Glutamatergic neuron (in vitro differentiated cells): ENCODE data around the gene RNPS1. TPM values are rescaled to one million over a fixed set of nuclear protein-coding genes. Genes with fewer than 3 reads are reported as not detected.
A peak's percentile ranks its signal among the peaks of the same experiment; 100 is the strongest.

Source experiments
- DNase-seq: peaks from one replicate; pipeline ENCODE4 v3.0.0; 2022
- H3K27ac Mint-ChIP-seq: one replicate; pipeline ENCODE4 v1.8.0; 2020; ENCODE audit warnings: mild to moderate bottlenecking, mixed read lengths, inconsistent platforms; ENCODE audit not compliant: unreplicated experiment
- H3K27me3 Mint-ChIP-seq: one replicate; pipeline ENCODE4 v1.8.0; 2020; ENCODE audit warnings: mild to moderate bottlenecking, moderate library complexity, mixed read lengths, inconsistent platforms; ENCODE audit not compliant: unreplicated experiment
- H3K36me3 Mint-ChIP-seq: one replicate; pipeline ENCODE4 v1.8.0; 2020; ENCODE audit warnings: mild to moderate bottlenecking, mixed read lengths, inconsistent platforms; ENCODE audit not compliant: unreplicated experiment
- H3K4me1 Mint-ChIP-seq: one replicate; pipeline ENCODE4 v1.8.0; 2020; ENCODE audit warnings: mild to moderate bottlenecking, low read depth, mixed read lengths, inconsistent platforms; ENCODE audit not compliant: unreplicated experiment
- H3K4me3 Mint-ChIP-seq: one replicate; pipeline ENCODE4 v1.8.0; 2020; ENCODE audit warnings: mild to moderate bottlenecking, mixed read lengths, inconsistent platforms; ENCODE audit not compliant: unreplicated experiment
- H3K9me3 Mint-ChIP-seq: one replicate; pipeline ENCODE4 v1.8.0; 2020; ENCODE audit warnings: mild to moderate bottlenecking, moderate library complexity, mixed read lengths, inconsistent platforms; ENCODE audit not compliant: unreplicated experiment
- CTCF ChIP-seq: fragments of 200-600 bp; sonication (generic); IDR thresholded peaks from one replicate; pipeline ENCODE4 v1.5.0; 2021; ENCODE audit not compliant: partially characterized antibody, unreplicated experiment
- total RNA-seq: library from RNA; stranded (reverse); fragmentation: NEBNext Ultra II Directional; extraction: Animal tissue kit (Norgen Biotek cat#: 25700); gene quantifications from one replicate; pipeline ENCODE4 v1.2.1, GENCODE V29; 2021; ENCODE audit not compliant: unreplicated experiment

The RNPS1 gene
- total RNA-seq, 1 donor from 2014 or later: 220 TPM

DNA sequence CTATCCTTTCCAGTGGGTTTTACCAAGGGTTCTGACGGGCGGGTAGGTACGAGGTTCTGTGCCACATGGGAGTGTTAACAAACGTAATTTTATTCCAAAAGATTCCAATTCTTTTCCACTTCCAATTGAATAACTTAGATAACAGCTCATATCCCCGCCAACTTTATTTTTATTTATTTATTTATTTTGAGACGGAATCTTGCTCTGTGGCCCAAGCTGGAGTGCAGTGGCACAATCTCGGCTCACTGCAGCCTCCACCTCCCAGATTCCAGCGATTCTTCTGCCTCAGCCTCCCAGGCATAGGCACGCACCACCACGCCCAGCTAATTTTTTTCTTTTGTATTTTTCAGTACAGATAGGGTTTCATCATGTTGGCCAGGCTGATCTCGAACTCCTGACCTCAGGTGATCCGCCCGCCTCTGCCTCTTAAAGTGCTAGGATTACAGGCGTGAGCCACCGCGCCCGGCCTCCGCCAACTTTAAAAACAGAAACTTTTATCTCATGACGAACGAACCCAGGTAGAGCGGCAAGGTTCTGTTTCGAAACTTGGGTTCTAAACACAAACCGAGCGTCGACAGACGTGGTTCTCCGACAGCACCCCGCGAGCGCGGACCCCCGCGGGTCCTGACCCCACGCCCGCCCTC, 17.2 kb downstream of the RNPS1 start:
- peak; percentile 7 for DNase-seq
- Mint-ChIP-seq H3K9me3 (peaks cover 2% of the 10 kb centered on the region), H3K4me1 (no peaks in the 10 kb centered on the region), H3K27me3 (no peaks in the 10 kb centered on the region), H3K4me3 (peak overlapping the region; percentile 87), H3K36me3 (no peaks in the 10 kb centered on the region), H3K27ac (no peak overlapping the region)
- no peak for TF ChIP-seq CTCF

GRCh38 chr16:2246301-2246885, 21.5 kb downstream of the RNPS1 start:
- Mint-ChIP-seq H3K4me1 (no peaks in the 10 kb centered on the region), H3K36me3 (no peaks in the 10 kb centered on the region), H3K27ac (no peak overlapping the region), H3K9me3 (peaks cover 5% of the 10 kb centered on the region), H3K4me3 (no peak overlapping the region), H3K27me3 (no peaks in the 10 kb centered on the region)
- TF ChIP-seq CTCF: no peak
- DNase-seq: no peak

GRCh38 chr16:2244926-2245795, 22.8 kb downstream of the RNPS1 start:
- no peak for DNase-seq
- H3K27ac Mint-ChIP-seq: no peak overlapping the region
- no peaks in the 10 kb centered on the region for H3K4me1 Mint-ChIP-seq
- no peak for TF ChIP-seq CTCF
- H3K27me3 Mint-ChIP-seq: no peaks in the 10 kb centered on the region
- H3K4me3 Mint-ChIP-seq: no peak overlapping the region
- no peaks in the 10 kb centered on the region for H3K36me3 Mint-ChIP-seq
- peaks cover 5% of the 10 kb centered on the region for H3K9me3 Mint-ChIP-seq

DNA sequence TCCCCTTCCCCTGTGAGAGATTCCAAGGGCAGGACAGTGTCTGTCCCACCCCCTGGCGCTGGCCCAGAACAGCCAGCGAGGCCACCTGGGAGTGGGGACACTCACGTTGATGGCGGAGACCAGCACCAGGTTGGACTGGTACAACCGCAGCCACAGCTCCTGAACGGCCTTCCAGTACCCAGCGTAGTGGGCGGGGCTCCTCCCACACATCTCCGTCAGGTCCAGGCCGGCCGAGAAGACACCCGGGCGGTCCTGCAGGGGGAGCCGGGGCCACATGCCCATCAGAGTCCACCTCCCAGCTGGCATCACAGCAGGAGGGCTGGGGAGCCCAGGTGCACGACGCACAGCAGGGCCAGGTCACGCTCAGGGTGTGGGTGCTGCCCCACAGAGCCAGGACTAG, 23.6 kb downstream of the RNPS1 start:
- no peak overlapping the region for H3K4me3 Mint-ChIP-seq
- no peak for TF ChIP-seq CTCF
- H3K27ac Mint-ChIP-seq: no peak overlapping the region
- H3K9me3 Mint-ChIP-seq: peaks cover 5% of the 10 kb centered on the region
- DNase-seq: no peak
- H3K36me3 Mint-ChIP-seq: no peaks in the 10 kb centered on the region
- no peaks in the 10 kb centered on the region for H3K4me1 Mint-ChIP-seq
- no peaks in the 10 kb centered on the region for H3K27me3 Mint-ChIP-seq
